Stimulated activated CD8-positive, alpha-beta memory T cell treated with anti-CD3 and anti-CD28 coated beads, Interleukin-7, amount 100 ng/mL, for 48 hours (primary cell): ENCODE data around the gene HOXC10.

ENCODE experiments used
- DNase-seq, 2 donors: peaks; one replicate each; pipeline ENCODE4 v3.0.0-alpha.2; 2020; ENCODE audit warnings: low read depth in 1 of 2; ENCODE audit errors: extremely low read depth in 1 of 2

HOXC10 gene

GRCh38 chr12:53984901-53985691 is at the start of gene HOXC10:
Gene HOXC10, plus strand, starts transcription at chr12:53985146. Its CDS starts 114 bp downstream, at chr12:53985260.
- peak; percentile 69 to 85 for DNase-seq

GRCh38 chr12:53935383-53936341 is 49.3 kb upstream of the HOXC10 start:
- no peak for DNase-seq

- no peak for DNase-seq
Measured at GRCh38 chr12:53937099-53937498, 47.8 kb upstream of the HOXC10 start.

DNA sequence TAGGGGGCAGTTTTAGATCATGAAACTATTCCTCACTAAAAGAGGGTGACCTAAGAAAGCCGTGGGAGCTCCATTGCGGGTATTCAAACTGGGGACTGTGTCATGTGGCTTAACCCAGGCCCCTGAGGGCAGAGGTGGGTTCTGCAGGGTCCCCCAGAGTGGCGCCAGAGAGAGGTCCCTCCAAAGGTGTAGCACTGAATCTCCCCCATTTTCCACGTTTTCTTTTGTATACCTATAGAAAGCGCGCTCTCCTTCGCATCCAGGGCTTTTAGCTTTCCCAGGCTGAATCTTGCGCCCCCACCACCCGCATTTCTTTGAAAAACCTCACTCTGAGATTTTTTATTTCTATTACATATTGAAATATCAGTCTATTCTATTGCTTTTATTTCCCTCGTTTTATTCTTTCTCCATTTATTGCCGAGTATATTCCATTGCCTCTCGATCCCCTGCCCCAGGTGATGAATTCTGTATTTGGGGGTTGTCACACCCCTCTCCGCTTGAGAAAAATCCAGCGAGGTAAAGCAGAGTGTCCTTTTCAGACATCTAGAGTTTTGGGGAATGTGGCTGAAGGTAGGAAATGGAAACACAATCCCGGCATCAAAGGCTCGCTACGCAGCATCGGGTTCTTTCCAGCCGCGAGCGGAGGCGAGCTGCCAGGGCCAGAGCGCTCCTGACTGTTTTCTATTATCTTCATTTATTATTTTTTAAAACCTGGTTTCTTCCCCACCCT is 47.2 kb upstream of the HOXC10 start:
- no peak for DNase-seq

DNA sequence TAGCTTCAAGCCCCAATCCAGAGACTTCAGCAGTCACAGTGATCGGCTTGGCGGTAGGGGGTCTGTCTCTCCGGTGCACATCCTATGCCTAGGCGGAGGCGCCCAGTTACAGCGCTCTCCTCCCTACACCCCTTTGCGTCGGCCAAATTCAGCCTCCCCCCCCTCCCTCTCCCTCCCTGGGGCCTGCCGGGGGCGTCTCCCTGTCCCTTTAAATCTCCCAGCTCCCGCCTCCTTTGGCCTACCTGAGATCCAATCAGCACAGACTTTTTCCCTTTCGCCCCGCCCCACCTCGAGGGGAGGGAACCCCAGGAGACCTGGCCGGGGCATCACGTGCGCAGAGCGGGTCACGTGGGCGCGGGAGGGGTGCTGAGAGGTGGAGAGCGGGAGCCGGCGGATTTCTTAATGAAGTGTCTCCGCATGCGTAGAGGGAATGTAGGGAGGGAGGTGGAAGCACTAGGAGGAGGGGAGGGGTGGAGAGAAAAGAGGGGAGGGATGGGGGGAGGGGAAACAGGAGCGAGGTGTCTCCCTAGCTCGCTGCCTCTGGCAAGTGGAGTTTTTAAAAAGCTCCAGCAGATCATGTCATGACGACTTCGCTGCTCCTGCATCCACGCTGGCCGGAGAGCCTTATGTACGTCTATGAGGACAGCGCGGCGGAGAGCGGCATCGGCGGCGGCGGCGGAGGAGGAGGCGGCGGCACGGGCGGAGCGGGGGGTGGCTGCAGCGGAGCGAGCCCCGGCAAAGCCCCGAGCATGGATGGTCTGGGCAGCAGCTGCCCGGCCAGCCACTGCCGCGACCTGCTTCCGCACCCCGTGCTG is 46.4 kb upstream of the HOXC10 start, which contains the start of gene HOXC13:
HOXC13 (plus strand) TSS at position 506 of the 815 bp plus-strand sequence; CDS start at position 582, 76 bp downstream.
- peak in 1 of 2 donors; percentile 45 for DNase-seq

DNA sequence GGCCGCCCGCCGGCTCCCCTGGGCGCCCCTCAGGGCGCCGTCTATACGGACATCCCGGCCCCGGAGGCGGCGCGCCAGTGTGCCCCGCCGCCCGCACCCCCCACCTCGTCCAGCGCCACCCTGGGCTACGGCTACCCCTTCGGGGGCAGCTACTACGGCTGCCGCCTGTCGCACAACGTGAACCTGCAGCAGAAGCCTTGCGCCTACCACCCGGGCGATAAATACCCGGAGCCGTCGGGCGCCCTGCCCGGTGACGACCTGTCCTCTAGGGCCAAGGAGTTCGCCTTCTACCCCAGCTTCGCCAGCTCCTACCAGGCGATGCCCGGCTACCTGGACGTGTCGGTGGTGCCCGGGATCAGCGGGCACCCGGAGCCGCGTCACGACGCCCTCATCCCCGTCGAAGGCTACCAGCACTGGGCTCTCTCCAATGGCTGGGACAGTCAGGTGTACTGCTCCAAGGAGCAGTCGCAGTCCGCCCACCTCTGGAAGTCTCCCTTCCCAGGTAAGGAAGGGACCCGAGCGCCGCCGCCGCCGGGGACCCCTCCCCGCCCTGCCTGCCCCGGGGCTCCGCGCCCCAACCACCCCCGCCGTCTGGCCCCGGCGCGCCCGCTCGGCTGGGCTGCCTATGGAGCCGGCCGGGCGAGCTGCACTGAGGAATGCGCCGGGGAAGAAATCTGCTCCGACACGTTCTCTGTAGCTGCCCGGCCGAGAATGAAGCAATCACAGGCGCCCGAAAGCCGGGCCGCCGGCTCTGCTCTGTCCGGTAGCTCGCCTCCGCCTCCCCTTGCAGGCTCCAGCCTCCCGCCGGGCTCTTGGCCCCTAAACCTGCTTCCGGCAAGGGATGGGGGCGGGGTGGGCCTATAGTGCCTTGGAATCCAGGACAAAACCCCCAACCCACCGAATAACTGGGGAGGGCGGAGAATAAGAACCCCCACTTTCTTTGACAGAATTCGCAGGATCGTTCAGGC is 45.5 kb upstream of the HOXC10 start:
- no peak for DNase-seq

DNA sequence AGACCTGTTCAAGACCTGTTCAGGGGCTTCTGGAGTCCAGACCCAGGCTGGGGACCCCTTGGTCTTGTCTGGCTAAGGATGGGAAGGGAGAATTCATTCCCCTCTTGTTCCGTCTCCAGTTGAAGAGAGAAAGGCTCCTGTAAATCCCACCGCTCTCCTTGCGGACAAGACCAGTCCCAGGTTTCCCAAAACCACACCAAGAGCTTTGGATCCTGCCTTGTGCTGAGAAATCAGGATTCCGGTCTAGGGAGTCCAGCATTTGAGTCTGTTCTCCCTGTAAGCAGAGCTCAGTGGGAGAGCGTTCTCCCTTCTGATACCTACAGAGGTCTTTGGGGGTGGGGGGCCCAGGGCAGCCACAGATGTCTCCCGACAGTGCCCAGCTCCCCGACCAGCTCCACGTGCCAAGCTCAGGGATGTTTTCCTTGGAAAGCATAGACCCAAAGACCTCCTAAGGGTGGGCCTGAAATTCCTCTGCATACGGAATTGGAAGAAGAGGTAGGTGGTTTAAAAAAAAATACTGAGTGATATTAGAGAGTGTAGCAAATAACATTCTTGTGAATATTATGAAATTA is 44.4 kb upstream of the HOXC10 start:
- DNase-seq, result no peak

GRCh38 chr12:53941187-53941586 is 43.8 kb upstream of the HOXC10 start:
- DNase-seq, result no peak

GRCh38 chr12:53941750-53942149 is 43.2 kb upstream of the HOXC10 start:
- no peak for DNase-seq

- DNase-seq, result no peak
Measured at GRCh38 chr12:53942467-53942997, 42.4 kb upstream of the HOXC10 start.

DNA sequence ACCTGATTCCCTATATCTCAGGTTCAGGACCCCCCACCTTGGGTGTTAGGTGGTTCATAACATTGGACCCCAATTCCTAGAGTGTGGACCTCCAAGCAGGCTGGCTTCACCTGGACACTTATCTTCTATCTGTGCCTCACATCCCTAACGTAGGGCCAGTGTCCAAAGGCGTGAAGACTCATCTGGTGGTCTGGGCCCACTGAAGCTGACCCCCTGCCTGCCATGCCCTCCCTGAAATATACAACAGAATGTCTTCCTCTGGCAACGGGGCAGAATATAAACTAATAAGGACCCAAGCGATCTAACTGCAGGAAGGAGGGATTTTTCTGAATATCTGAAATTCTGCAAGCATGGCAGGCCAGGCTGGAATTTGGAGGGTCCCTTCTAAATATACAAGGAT is 40.7 kb upstream of the HOXC10 start:
- DNase-seq, result no peak

- no peak for DNase-seq
Measured at GRCh38 chr12:53944907-53945847, 39.8 kb upstream of the HOXC10 start.

DNA sequence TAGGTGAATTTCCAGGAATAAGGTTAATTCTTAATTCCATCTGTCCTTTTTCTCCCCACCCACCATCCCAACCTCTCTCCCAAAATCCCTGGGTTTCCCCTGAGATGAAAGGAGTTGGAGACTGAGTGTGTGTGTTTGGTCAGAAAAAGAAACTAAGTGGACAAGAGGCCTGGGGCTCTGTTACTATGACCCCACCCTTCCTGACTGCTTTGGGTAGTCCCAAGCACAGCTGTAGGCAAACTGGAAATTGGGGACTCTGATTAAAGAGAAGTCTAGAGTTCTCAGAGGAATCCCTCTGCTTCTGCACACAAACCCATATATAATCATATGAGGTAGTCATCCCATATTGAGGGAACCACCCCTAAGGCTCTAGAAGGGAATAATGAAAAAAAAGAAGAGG is 37.2 kb upstream of the HOXC10 start:
- DNase-seq, result no peak

DNA sequence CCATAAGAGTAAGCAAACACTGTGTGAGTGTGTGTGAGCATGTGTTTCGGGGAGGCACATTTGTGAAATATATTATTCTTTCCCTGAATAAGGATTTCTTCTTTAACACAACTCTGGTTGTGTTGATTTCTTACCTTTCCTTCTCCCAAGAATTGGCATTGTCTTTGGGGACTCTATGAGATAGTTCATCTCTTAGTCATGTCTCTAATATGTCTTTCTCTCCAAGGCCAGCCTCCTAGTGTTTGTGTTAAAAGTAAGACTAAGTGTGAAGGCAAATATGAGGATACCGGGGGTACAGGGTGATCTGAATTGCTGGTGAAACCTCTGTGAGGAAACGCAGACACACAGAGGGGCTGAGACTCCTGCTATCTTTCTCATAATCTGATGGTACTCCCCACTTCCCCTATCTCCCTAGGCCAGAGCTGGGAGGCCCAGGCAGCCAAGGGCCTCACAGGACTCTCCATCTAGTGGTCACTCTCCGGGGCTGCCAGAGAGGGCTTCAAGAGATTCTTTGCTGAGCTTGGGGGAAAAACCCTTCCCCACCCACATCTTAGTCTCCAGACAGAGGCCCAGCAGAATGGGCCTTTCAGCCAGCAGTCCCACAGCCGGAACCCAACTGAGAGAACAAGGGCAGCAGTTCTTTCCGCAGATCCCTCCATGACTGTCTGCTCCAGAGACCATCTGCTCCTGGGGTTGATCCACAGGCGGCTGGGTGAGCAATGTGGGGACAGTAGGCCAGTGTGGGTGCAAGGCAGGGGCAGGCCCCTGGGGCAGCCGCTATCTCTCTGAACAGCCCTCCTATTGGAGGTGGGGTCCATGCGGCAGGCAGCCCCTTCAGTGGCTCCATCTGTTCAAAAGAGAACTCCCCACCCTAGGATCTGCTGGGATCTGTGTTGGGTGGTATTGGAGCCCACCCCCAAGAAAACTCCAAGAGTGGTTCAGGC is 36.0 kb upstream of the HOXC10 start:
- no peak for DNase-seq

DNA sequence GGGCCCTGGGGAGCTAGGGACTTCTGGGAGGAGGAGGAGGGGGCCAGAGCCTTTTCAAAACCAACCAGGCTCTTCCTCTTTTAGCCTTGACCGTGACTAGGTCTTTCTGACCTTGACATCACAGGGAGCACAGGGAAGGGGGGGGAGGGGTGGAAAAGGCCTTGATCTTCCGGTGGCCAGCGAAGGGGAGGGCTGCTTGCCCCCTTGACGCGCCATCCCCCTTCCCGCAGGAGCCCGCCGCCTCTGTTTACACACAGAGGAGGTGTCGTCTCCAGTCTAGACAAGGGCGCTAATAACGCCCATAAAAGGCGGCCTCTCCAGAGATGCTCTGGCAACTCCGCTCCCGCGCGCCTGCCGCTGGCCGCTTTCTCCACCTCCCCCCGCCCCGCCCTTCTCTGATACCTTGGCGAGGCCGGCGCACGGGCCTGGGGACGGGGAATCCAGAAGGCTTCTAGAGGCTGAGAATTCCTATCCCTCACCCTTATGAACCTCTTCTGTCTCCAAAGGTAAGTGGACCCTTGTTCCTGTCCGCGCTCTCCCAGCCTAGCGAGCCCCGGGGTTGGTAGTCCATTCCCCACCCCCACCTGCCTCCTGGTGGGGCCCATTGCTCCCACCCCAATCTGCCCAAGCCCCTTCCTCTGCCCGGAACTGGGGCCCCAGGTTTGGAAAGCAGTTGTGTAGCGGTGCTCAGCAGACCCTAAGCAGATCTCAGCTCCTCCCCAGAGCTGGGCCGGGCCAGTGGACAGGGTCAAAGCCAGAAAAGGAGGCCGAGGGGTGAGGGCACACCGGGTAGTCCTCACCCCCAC is 35.1 kb upstream of the HOXC10 start:
- DNase-seq, result no peak
